ENCODE results near the gene AP3M1.
"Not testable (repeated sequence)": the region's sequence is repeated elsewhere in the genome, so short reads cannot be mapped to it uniquely, and the experiment has no call there.

The AP3M1 gene

GRCh38 chr10:74160013-74160412 is 9.4 kb upstream of the AP3M1 start:
- no peak for DNase-seq

- DNase-seq: no peak
These were observed 6.3 kb upstream of the AP3M1 start for GRCh38 chr10:74156919-74157289.

GRCh38 chr10:74153676-74154075 is 3.0 kb upstream of the AP3M1 start:
- no peak for DNase-seq

GRCh38 chr10:74153123-74153522 is 2.5 kb upstream of the AP3M1 start:
- DNase-seq: no peak

GRCh38 chr10:74151879-74152722 is 1.5 kb upstream of the AP3M1 start:
- no peak for DNase-seq

GRCh38 chr10:74150990-74151878 is 606 bp upstream of the AP3M1 start, which contains the start of gene ADK:
ADK (plus strand) TSS chr10:74151221; CDS start chr10:74151279, 58 bp downstream.
- DNase-seq: peak; percentile 98

- DNase-seq: not testable (repeated sequence)
These were observed 3.6 kb downstream of the AP3M1 start for GRCh38 chr10:74146980-74147379.

GRCh38 chr10:74145133-74145532 is 5.5 kb downstream of the AP3M1 start:
- no peak for DNase-seq

- DNase-seq: no peak
These were observed 10.1 kb downstream of the AP3M1 start for GRCh38 chr10:74140553-74140952.

GRCh38 chr10:74139981-74140380 is 10.6 kb downstream of the AP3M1 start:
- DNase-seq: no peak

- DNase-seq: not testable (repeated sequence)
These were observed 12.0 kb downstream of the AP3M1 start for GRCh38 chr10:74138596-74138995.

- DNase-seq: no peak
These were observed 12.6 kb downstream of the AP3M1 start for GRCh38 chr10:74137992-74138391.

- no peak for DNase-seq
These were observed 15.2 kb downstream of the AP3M1 start for GRCh38 chr10:74135452-74135851.

GRCh38 chr10:74133923-74134820 is 16.5 kb downstream of the AP3M1 start:
- no peak for DNase-seq

- DNase-seq: no peak
These were observed 27.5 kb downstream of the AP3M1 start for GRCh38 chr10:74123081-74123480.

- DNase-seq: no peak
These were observed 28.6 kb downstream of the AP3M1 start for GRCh38 chr10:74122060-74122459.

GRCh38 chr10:74121368-74121767 is 29.3 kb downstream of the AP3M1 start:
- no peak for DNase-seq

GRCh38 chr10:74120911-74121310 is 29.7 kb downstream of the AP3M1 start:
- no peak for DNase-seq

GRCh38 chr10:74118804-74119203 is 31.8 kb downstream of the AP3M1 start:
- no peak for DNase-seq

GRCh38 chr10:74117738-74118137 is 32.9 kb downstream of the AP3M1 start:
- DNase-seq: no peak

GRCh38 chr10:74114041-74114448 is 36.6 kb downstream of the AP3M1 start:
- DNase-seq: no peak

- no peak for DNase-seq
These were observed 37.1 kb downstream of the AP3M1 start for GRCh38 chr10:74113546-74113945.

GRCh38 chr10:74111799-74112198 is 38.8 kb downstream of the AP3M1 start:
- no peak for DNase-seq
